ENCODE data around the gene LTB4R.
A peak's percentile ranks its signal among the peaks of the same experiment; 100 is the strongest.

LTB4R gene

DNA sequence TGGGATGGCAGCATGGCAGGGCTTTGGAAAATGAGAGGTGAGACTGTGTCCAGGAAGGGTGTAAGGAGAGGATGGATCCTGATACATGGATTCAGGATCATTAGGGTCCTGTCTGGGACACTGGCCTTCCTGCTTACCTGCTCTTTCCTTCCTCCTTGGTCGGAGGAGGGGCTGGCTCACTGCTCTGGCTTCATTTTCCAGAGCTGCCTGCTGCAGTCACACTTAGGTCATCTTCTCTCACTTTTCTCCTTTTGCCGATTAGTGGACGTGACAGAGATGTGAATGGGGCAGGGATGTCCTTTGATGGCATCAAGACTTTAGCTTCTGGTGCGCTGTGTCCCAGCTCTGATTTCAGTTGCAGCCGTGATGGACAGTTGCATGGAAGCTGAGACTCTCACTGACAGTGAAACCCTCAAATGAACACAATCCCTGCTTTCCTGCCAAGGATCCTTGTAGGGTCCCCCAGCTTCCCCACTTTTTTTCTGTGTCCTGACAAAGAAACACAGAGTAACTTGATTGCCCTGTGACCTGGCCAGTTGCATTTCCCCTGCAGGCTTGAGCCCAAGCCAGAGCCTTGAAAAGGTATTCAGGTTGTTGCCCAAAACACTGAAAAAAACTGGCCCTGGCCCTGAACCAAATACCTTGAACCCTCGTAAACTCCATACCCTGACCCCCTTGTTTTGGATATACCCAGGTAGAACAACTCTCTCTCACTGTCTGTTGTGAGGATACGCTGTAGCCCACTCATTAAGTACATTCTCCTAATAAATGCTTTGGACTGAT lies 2.8 kb upstream of the LTB4R start:
- TF ChIP-seq BACH2 (CRISPR knock-in tag; IDR thresholded peaks at IDR 0.05; ENCODE audit: borderline replicate concordance) (no peak), ZC3H10 (CRISPR knock-in tag; IDR thresholded peaks at IDR 0.05) (no peak), ISL1 (CRISPR knock-in tag; IDR thresholded peaks at IDR 0.05) (no peak), TOX (CRISPR knock-in tag; IDR thresholded peaks at IDR 0.05; ENCODE audit: borderline replicate concordance) (no peak), SNAI2 (CRISPR knock-in tag; IDR thresholded peaks at IDR 0.05) (no peak), ZFP3 (CRISPR knock-in tag; IDR thresholded peaks at IDR 0.05) (no peak), ZNF70 (CRISPR knock-in tag; IDR thresholded peaks at IDR 0.05) (no peak), ESRRG (CRISPR knock-in tag; IDR thresholded peaks at IDR 0.05) (no peak), OSR1 (CRISPR knock-in tag; IDR thresholded peaks at IDR 0.05) (no peak)
- TF ChIP-seq, protein P1, sequence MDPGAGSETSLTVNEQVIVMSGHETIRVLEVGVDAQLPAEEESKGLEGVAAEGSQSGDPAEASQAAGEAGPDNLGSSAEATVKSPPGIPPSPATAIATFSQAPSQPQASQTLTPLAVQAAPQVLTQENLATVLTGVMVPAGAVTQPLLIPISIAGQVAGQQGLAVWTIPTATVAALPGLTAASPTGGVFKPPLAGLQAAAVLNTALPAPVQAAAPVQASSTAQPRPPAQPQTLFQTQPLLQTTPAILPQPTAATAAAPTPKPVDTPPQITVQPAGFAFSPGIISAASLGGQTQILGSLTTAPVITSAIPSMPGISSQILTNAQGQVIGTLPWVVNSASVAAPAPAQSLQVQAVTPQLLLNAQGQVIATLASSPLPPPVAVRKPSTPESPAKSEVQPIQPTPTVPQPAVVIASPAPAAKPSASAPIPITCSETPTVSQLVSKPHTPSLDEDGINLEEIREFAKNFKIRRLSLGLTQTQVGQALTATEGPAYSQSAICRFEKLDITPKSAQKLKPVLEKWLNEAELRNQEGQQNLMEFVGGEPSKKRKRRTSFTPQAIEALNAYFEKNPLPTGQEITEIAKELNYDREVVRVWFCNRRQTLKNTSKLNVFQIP (CRISPR knock-in tag; IDR thresholded peaks at IDR 0.05; ENCODE audit: borderline replicate concordance, low read depth), result no peak
- TF ChIP-seq, protein P2, sequence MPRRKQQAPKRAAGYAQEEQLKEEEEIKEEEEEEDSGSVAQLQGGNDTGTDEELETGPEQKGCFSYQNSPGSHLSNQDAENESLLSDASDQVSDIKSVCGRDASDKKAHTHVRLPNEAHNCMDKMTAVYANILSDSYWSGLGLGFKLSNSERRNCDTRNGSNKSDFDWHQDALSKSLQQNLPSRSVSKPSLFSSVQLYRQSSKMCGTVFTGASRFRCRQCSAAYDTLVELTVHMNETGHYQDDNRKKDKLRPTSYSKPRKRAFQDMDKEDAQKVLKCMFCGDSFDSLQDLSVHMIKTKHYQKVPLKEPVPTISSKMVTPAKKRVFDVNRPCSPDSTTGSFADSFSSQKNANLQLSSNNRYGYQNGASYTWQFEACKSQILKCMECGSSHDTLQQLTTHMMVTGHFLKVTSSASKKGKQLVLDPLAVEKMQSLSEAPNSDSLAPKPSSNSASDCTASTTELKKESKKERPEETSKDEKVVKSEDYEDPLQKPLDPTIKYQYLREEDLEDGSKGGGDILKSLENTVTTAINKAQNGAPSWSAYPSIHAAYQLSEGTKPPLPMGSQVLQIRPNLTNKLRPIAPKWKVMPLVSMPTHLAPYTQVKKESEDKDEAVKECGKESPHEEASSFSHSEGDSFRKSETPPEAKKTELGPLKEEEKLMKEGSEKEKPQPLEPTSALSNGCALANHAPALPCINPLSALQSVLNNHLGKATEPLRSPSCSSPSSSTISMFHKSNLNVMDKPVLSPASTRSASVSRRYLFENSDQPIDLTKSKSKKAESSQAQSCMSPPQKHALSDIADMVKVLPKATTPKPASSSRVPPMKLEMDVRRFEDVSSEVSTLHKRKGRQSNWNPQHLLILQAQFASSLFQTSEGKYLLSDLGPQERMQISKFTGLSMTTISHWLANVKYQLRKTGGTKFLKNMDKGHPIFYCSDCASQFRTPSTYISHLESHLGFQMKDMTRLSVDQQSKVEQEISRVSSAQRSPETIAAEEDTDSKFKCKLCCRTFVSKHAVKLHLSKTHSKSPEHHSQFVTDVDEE (CRISPR knock-in tag; IDR thresholded peaks at IDR 0.05), result no peak
- peak; percentile 37 for ATAC-seq

DNA sequence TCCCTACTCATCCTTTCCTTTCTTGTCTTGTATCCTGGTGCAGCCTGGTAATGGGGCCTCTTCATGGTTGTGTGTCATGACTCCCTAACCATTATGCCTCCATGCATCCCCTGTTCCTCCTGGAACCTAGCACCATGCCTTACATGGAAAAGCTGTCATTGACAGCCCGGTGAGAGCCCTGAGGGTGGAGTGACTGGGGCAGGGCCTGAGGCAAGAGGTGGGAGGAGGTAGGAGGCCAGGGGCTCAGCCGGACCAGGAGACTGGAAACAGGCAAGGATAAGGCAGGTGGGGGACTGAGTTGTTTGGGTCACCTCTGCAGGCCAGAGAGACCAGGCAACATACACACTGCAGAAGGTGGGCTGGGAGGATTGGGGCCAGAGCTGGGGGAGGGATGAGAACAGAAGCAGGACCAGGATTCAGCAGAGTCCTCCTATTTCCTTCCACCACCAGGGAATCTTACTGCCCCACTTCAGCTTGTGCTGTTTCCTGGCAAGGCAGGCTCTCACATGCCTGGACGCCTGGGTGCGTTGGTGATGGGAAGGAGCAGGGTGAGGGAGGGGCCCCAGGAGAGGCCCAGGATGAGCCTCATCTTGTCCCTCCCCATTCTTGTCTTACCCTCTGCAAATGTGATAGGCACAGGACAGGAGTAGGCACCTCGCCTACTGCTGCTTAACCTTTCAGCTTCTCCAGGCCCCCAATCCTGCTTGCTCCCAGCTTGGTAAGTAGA lies 1.6 kb upstream of the LTB4R start, which contains the start of gene LTB4R2:
Gene LTB4R2, plus strand, starts transcription at position 603 of the 727 bp plus-strand sequence. CDS start 525 bp downstream, outside the sequence.
- ATAC-seq, result no peak
- TF ChIP-seq ZNF70 (CRISPR knock-in tag; IDR thresholded peaks at IDR 0.05) (no peak), ISL1 (CRISPR knock-in tag; IDR thresholded peaks at IDR 0.05) (no peak), SNAI2 (CRISPR knock-in tag; IDR thresholded peaks at IDR 0.05) (no peak), TCF4 (CRISPR knock-in tag; IDR thresholded peaks at IDR 0.05; ENCODE audit: borderline replicate concordance) (no peak), PPARA (CRISPR knock-in tag; IDR thresholded peaks at IDR 0.05; ENCODE audit: borderline replicate concordance) (no peak), CSDC2 (CRISPR knock-in tag; IDR thresholded peaks at IDR 0.05) (no peak), OSR1 (CRISPR knock-in tag; IDR thresholded peaks at IDR 0.05) (no peak), GLIS3 (CRISPR knock-in tag; IDR thresholded peaks at IDR 0.05) (no peak)
- TF ChIP-seq, protein P3, sequence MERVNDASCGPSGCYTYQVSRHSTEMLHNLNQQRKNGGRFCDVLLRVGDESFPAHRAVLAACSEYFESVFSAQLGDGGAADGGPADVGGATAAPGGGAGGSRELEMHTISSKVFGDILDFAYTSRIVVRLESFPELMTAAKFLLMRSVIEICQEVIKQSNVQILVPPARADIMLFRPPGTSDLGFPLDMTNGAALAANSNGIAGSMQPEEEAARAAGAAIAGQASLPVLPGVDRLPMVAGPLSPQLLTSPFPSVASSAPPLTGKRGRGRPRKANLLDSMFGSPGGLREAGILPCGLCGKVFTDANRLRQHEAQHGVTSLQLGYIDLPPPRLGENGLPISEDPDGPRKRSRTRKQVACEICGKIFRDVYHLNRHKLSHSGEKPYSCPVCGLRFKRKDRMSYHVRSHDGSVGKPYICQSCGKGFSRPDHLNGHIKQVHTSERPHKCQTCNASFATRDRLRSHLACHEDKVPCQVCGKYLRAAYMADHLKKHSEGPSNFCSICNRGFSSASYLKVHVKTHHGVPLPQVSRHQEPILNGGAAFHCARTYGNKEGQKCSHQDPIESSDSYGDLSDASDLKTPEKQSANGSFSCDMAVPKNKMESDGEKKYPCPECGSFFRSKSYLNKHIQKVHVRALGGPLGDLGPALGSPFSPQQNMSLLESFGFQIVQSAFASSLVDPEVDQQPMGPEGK (CRISPR knock-in tag; IDR thresholded peaks at IDR 0.05; ENCODE audit: borderline replicate concordance), result no peak
- TF ChIP-seq, protein P4, sequence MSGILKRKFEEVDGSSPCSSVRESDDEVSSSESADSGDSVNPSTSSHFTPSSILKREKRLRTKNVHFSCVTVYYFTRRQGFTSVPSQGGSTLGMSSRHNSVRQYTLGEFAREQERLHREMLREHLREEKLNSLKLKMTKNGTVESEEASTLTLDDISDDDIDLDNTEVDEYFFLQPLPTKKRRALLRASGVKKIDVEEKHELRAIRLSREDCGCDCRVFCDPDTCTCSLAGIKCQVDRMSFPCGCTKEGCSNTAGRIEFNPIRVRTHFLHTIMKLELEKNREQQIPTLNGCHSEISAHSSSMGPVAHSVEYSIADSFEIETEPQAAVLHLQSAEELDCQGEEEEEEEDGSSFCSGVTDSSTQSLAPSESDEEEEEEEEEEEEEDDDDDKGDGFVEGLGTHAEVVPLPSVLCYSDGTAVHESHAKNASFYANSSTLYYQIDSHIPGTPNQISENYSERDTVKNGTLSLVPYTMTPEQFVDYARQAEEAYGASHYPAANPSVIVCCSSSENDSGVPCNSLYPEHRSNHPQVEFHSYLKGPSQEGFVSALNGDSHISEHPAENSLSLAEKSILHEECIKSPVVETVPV (CRISPR knock-in tag; IDR thresholded peaks at IDR 0.05), result no peak
- TF ChIP-seq, protein P1 (CRISPR knock-in tag; IDR thresholded peaks at IDR 0.05; ENCODE audit: borderline replicate concordance, low read depth), result no peak
- TF ChIP-seq, protein P5, sequence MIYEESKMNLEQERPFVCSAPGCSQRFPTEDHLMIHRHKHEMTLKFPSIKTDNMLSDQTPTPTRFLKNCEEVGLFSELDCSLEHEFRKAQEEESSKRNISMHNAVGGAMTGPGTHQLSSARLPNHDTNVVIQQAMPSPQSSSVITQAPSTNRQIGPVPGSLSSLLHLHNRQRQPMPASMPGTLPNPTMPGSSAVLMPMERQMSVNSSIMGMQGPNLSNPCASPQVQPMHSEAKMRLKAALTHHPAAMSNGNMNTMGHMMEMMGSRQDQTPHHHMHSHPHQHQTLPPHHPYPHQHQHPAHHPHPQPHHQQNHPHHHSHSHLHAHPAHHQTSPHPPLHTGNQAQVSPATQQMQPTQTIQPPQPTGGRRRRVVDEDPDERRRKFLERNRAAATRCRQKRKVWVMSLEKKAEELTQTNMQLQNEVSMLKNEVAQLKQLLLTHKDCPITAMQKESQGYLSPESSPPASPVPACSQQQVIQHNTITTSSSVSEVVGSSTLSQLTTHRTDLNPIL (CRISPR knock-in tag; IDR thresholded peaks at IDR 0.05; ENCODE audit: low read depth), result no peak

All from SK-N-SH treated with all-trans-retinoic acid at 6 μM for 48 hours (cell line).